ENCODE data around the gene ARID1B. TPM values are rescaled to one million over a fixed set of nuclear protein-coding genes. Genes with fewer than 3 reads are reported as not detected.

ARID1B gene
- total RNA-seq, 1 donor from 2014 or later: 43.4 TPM

- Histone ChIP-seq H3K4me3 (no peak overlapping the region), H3K27ac (replicated peaks) (peak overlapping the region; percentile 37), H3K4me1 (peaks cover 75% of the 10 kb centered on the region), H3K27me3 (ENCODE audit: low read depth) (no peaks in the 10 kb centered on the region), H3K9me3 (replicated peaks) (no peaks in the 10 kb centered on the region), H3K36me3 (no peaks in the 10 kb centered on the region)
- no peak for DNase-seq
- intact Hi-C loops (cut with micrococcal nuclease): no loop called here
- no peak for TF ChIP-seq CTCF (IDR thresholded peaks at IDR 0.05; ENCODE audit: borderline replicate concordance)
Measured at GRCh38 chr6:157074969-157075368, 297.8 kb downstream of the ARID1B start.

- no peaks in the 10 kb centered on the region for H3K9me3 ChIP-seq (replicated peaks)
- no peak for TF ChIP-seq CTCF (IDR thresholded peaks at IDR 0.05; ENCODE audit: borderline replicate concordance)
- DNase-seq: no peak
- no peak overlapping the region for H3K4me3 ChIP-seq
- peaks cover 75% of the 10 kb centered on the region for H3K4me1 ChIP-seq
- intact Hi-C loops (cut with micrococcal nuclease): no loop called here
- H3K36me3 ChIP-seq: no peaks in the 10 kb centered on the region
- H3K27ac ChIP-seq (replicated peaks): peak overlapping the region; percentile 37
- H3K27me3 ChIP-seq (ENCODE audit: low read depth): no peaks in the 10 kb centered on the region
Measured at GRCh38 chr6:157075549-157076450, 298.6 kb downstream of the ARID1B start.

GRCh38 chr6:157076451-157076822 is 299.3 kb downstream of the ARID1B start:
- TF ChIP-seq CTCF (IDR thresholded peaks at IDR 0.05; ENCODE audit: borderline replicate concordance): no peak
- no peak for DNase-seq
- no peak overlapping the region for H3K27ac ChIP-seq (replicated peaks)
- H3K27me3 ChIP-seq (ENCODE audit: low read depth): no peaks in the 10 kb centered on the region
- H3K4me3 ChIP-seq: no peak overlapping the region
- H3K9me3 ChIP-seq (replicated peaks): no peaks in the 10 kb centered on the region
- peaks cover 74% of the 10 kb centered on the region for H3K4me1 ChIP-seq
- intact Hi-C loops (cut with micrococcal nuclease): no loop called here
- no peaks in the 10 kb centered on the region for H3K36me3 ChIP-seq

GRCh38 chr6:157077251-157077650 is 300.1 kb downstream of the ARID1B start:
- intact Hi-C loops (cut with micrococcal nuclease): no loop called here
- H3K4me3 ChIP-seq: no peak overlapping the region
- H3K36me3 ChIP-seq: no peaks in the 10 kb centered on the region
- TF ChIP-seq CTCF (IDR thresholded peaks at IDR 0.05; ENCODE audit: borderline replicate concordance): no peak
- H3K4me1 ChIP-seq: peaks cover 76% of the 10 kb centered on the region
- H3K27me3 ChIP-seq (ENCODE audit: low read depth): no peaks in the 10 kb centered on the region
- no peak for DNase-seq
- no peaks in the 10 kb centered on the region for H3K9me3 ChIP-seq (replicated peaks)
- H3K27ac ChIP-seq (replicated peaks): no peak overlapping the region

- no peak overlapping the region for H3K4me3 ChIP-seq
- no peaks in the 10 kb centered on the region for H3K36me3 ChIP-seq
- no peak for TF ChIP-seq CTCF (IDR thresholded peaks at IDR 0.05; ENCODE audit: borderline replicate concordance)
- no peaks in the 10 kb centered on the region for H3K27me3 ChIP-seq (ENCODE audit: low read depth)
- no peak for DNase-seq
- no peak overlapping the region for H3K27ac ChIP-seq (replicated peaks)
- peaks cover 82% of the 10 kb centered on the region for H3K4me1 ChIP-seq
- intact Hi-C loops (cut with micrococcal nuclease): no loop called here
- H3K9me3 ChIP-seq (replicated peaks): no peaks in the 10 kb centered on the region
Measured at GRCh38 chr6:157078326-157078725, 301.1 kb downstream of the ARID1B start.
